ENCODE results near the gene NXNL1.

NXNL1 gene

DNA sequence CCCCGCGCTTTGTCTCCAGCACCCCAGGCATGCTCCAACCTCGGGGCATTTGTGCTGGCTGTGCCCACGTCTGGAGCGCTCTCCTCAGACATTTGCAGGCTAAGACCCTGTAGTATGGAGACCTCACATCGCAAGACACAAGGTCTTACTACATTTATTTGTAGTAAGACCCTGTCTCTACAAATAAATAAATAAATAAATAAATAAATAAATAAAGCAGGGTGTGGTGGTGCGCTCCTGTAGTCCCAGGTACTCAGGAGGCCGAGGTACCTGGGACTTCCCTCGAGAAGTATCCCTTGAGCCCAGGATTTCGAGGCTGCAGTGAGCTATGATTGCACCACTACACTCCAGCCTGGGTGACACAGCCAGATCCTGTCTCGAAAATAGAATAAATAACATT, 4.6 kb downstream of the NXNL1 start:
- Histone ChIP-seq H3K4me1 (ENCODE audit: control insufficient read depth in 1 of 2, insufficient read depth in 2 of 2, low read length in 2 of 2) (no peaks in the 10 kb centered on the region), H3K27ac (ENCODE audit: low read depth, low read length) (no peak overlapping the region), H4K8ac (ENCODE audit: low read depth, low read length) (no peak overlapping the region), H2AFZ (ENCODE audit: insufficient read depth, low read length, poor library complexity) (no peak overlapping the region), H2BK5ac (ENCODE audit: low read depth, low read length, poor library complexity) (no peak overlapping the region), H3K36me3 (ENCODE audit: control insufficient read depth in 1 of 2, insufficient read depth in 2 of 2, low read length in 2 of 2) (no peaks in the 10 kb centered on the region), H3K79me2 (ENCODE audit: control insufficient read depth, insufficient read depth, low read length, poor library complexity) (no peaks in the 10 kb centered on the region), H4K91ac (ENCODE audit: low read depth, low read length) (no peak overlapping the region), H3K4me2 (ENCODE audit: low read length) (no peak overlapping the region), H3K4ac (ENCODE audit: low read depth, low read length) (no peak overlapping the region), H3K14ac (ENCODE audit: low read length) (no peak overlapping the region), H3K9ac (ENCODE audit: low read length) (no peak overlapping the region), H3K23ac (ENCODE audit: low read length) (no peak overlapping the region), H2BK12ac (ENCODE audit: low read length) (no peak overlapping the region), H3K27me3 (ENCODE audit: insufficient read depth, low read length) (peaks cover 20% of the 10 kb centered on the region), H3K4me3 (ENCODE audit: low read depth, low read length) (no peak overlapping the region), H2BK120ac (ENCODE audit: insufficient read depth, low read length, poor library complexity) (no peak overlapping the region), H3K18ac (ENCODE audit: low read length) (no peak overlapping the region), H4K12ac (ENCODE audit: low read depth, low read length) (no peak overlapping the region), H3K79me1 (ENCODE audit: low read length) (no peaks in the 10 kb centered on the region), H2AK5ac (ENCODE audit: low read length) (no peak overlapping the region), H3K9me3 (ENCODE audit: insufficient read depth, low read depth, low read length) (peaks cover 15% of the 10 kb centered on the region)
- no CpG with 5 or more reads among the region's 11 CpGs for WGBS (ENCODE audit: extremely low coverage, insufficient coverage, insufficient read length)
- peak in 1 of 2 donors; percentile 42 for DNase-seq

DNA sequence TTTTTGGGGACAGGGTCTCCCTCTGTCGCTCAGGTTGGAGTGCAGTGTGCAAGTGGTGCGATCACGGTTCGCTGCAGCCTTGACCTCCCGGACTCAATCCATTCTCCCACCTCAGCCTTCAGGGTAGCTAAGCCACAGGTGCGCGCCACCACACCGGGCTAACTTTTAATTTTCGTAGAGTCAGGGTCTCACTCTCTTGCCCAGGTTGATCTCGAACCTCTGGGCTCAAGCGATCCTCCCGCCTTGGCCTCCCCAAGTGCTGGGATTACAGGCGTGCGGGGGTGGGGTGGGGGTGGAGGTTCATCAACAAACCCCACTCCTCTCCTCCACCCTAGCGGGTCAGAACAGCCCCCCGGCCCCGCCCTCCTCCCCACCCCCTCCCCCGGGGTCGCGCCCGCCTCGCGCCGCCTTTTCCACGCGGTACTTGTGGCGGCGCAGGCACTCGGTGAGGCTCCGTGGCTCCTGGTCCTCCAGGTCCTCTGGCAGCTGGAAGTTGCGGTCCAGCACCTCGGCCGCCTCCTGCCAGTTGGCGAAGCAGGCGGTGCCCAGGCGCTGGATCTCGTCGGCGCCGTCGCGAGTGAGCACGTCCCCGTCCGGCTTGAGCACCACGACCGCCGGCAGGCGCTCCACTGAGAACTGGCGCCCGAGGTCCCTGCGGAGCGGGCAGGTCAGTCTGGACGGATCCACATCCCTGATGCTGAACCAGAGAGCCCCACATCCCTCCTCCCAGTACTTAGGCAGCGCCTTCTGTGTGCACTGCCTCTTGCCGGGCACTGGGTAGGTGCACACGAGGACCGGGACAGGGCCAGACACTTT, 5.2 kb downstream of the NXNL1 start:
- Histone ChIP-seq H2BK5ac (ENCODE audit: low read depth, low read length, poor library complexity) (no peak overlapping the region), H2BK12ac (ENCODE audit: low read length) (no peak overlapping the region), H3K4me1 (ENCODE audit: control insufficient read depth in 1 of 2, insufficient read depth in 2 of 2, low read length in 2 of 2) (no peaks in the 10 kb centered on the region), H3K4ac (ENCODE audit: low read depth, low read length) (no peak overlapping the region), H3K14ac (ENCODE audit: low read length) (no peak overlapping the region), H3K4me2 (ENCODE audit: low read length) (no peak overlapping the region), H3K4me3 (ENCODE audit: low read depth, low read length) (no peak overlapping the region), H3K18ac (ENCODE audit: low read length) (no peak overlapping the region), H3K79me2 (ENCODE audit: control insufficient read depth, insufficient read depth, low read length, poor library complexity) (no peaks in the 10 kb centered on the region), H3K23ac (ENCODE audit: low read length) (no peak overlapping the region), H4K91ac (ENCODE audit: low read depth, low read length) (no peak overlapping the region), H3K36me3 (ENCODE audit: control insufficient read depth in 1 of 2, insufficient read depth in 2 of 2, low read length in 2 of 2) (no peaks in the 10 kb centered on the region), H2AFZ (ENCODE audit: insufficient read depth, low read length, poor library complexity) (no peak overlapping the region), H3K27ac (ENCODE audit: low read depth, low read length) (no peak overlapping the region), H2BK120ac (ENCODE audit: insufficient read depth, low read length, poor library complexity) (no peak overlapping the region), H3K9me3 (ENCODE audit: insufficient read depth, low read depth, low read length) (peaks cover 15% of the 10 kb centered on the region), H3K27me3 (ENCODE audit: insufficient read depth, low read length) (peaks cover 20% of the 10 kb centered on the region), H3K9ac (ENCODE audit: low read length) (no peak overlapping the region), H2AK5ac (ENCODE audit: low read length) (no peak overlapping the region), H4K8ac (ENCODE audit: low read depth, low read length) (no peak overlapping the region), H4K12ac (ENCODE audit: low read depth, low read length) (no peak overlapping the region), H3K79me1 (ENCODE audit: low read length) (no peaks in the 10 kb centered on the region)
- no peak for DNase-seq
- WGBS (ENCODE audit: extremely low coverage, insufficient coverage, insufficient read length): no CpG with 5 or more reads among the region's 58 CpGs

DNA sequence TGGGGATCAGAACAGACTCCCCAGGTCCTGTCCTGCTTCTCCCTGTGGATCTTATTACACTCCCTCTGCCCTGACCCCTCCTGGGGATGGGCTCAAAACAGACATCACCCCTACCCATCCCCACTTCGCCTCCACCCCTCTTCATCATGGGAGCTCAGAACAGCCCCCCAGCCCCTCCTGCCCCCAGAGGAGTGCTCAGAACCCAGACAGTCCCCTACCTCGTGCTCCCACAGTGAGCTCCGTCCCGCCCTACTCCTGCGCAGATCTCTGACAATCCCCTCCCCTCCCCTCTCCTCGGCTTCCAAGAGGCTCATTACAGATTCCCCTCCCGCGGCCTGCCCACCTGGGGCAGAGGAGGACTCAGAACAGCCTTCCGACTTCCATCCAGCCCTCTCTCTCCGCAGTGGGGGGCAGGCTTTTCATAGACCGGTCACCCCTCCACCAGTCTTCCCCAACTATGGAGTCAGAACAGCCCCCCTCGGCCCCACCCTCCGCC, 6.1 kb downstream of the NXNL1 start:
- Histone ChIP-seq H3K27ac (ENCODE audit: low read depth, low read length) (no peak overlapping the region), H3K4me3 (ENCODE audit: low read depth, low read length) (no peak overlapping the region), H2AK5ac (ENCODE audit: low read length) (no peak overlapping the region), H4K12ac (ENCODE audit: low read depth, low read length) (no peak overlapping the region), H2BK120ac (ENCODE audit: insufficient read depth, low read length, poor library complexity) (no peak overlapping the region), H3K23ac (ENCODE audit: low read length) (peak overlapping the region; percentile 71), H3K79me2 (ENCODE audit: control insufficient read depth, insufficient read depth, low read length, poor library complexity) (no peaks in the 10 kb centered on the region), H2AFZ (ENCODE audit: insufficient read depth, low read length, poor library complexity) (no peak overlapping the region), H3K4me1 (ENCODE audit: control insufficient read depth in 1 of 2, insufficient read depth in 2 of 2, low read length in 2 of 2) (no peaks in the 10 kb centered on the region), H3K9me3 (ENCODE audit: insufficient read depth, low read depth, low read length) (peaks cover 15% of the 10 kb centered on the region), H3K4ac (ENCODE audit: low read depth, low read length) (no peak overlapping the region), H3K14ac (ENCODE audit: low read length) (no peak overlapping the region), H3K4me2 (ENCODE audit: low read length) (no peak overlapping the region), H3K36me3 (ENCODE audit: control insufficient read depth in 1 of 2, insufficient read depth in 2 of 2, low read length in 2 of 2) (no peaks in the 10 kb centered on the region), H2BK5ac (ENCODE audit: low read depth, low read length, poor library complexity) (no peak overlapping the region), H3K18ac (ENCODE audit: low read length) (no peak overlapping the region), H3K79me1 (ENCODE audit: low read length) (no peaks in the 10 kb centered on the region), H2BK12ac (ENCODE audit: low read length) (no peak overlapping the region), H3K9ac (ENCODE audit: low read length) (no peak overlapping the region), H4K8ac (ENCODE audit: low read depth, low read length) (no peak overlapping the region), H3K27me3 (ENCODE audit: insufficient read depth, low read length) (peaks cover 20% of the 10 kb centered on the region), H4K91ac (ENCODE audit: low read depth, low read length) (no peak overlapping the region)
- no peak for DNase-seq
- WGBS (ENCODE audit: extremely low coverage, insufficient coverage, insufficient read length): no CpG with 5 or more reads among the region's 13 CpGs

DNA sequence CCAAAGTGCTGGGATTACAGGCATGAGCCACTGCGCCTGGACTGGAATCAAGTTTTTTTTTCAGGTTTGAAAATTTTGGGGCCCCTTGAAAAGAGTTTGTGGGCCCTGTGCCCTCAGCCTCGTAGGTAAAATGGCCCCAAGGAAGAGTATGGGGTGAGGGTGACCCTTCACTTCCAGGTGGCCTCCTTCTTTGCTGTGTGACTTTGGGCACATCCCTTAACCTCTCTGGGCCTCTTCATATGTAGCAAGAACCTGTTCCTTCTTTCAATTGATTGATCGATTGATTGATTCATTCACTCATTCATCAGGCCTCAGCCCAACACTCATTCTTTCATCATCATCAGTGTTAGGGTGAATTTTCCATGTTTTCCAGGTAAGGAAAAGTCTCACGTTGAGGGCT, 8.9 kb downstream of the NXNL1 start:
- H3K14ac ChIP-seq (ENCODE audit: low read length): no peak overlapping the region
- no CpG with 5 or more reads among the region's 4 CpGs for WGBS (ENCODE audit: extremely low coverage, insufficient coverage, insufficient read length)
- H3K79me1 ChIP-seq (ENCODE audit: low read length): no peaks in the 10 kb centered on the region
- H2AFZ ChIP-seq (ENCODE audit: insufficient read depth, low read length, poor library complexity): no peak overlapping the region
- H3K27ac ChIP-seq (ENCODE audit: low read depth, low read length): no peak overlapping the region
- no peak for DNase-seq
- H3K23ac ChIP-seq (ENCODE audit: low read length): no peak overlapping the region
- no peaks in the 10 kb centered on the region for H3K79me2 ChIP-seq (ENCODE audit: control insufficient read depth, insufficient read depth, low read length, poor library complexity)
- no peak overlapping the region for H4K12ac ChIP-seq (ENCODE audit: low read depth, low read length)
- H2BK120ac ChIP-seq (ENCODE audit: insufficient read depth, low read length, poor library complexity): no peak overlapping the region
- no peak overlapping the region for H3K4me2 ChIP-seq (ENCODE audit: low read length)
- H3K4me3 ChIP-seq (ENCODE audit: low read depth, low read length): no peak overlapping the region
- no peak overlapping the region for H3K9ac ChIP-seq (ENCODE audit: low read length)
- H2AK5ac ChIP-seq (ENCODE audit: low read length): no peak overlapping the region
- peaks cover 15% of the 10 kb centered on the region for H3K9me3 ChIP-seq (ENCODE audit: insufficient read depth, low read depth, low read length)
- no peak overlapping the region for H2BK5ac ChIP-seq (ENCODE audit: low read depth, low read length, poor library complexity)
- H2BK12ac ChIP-seq (ENCODE audit: low read length): no peak overlapping the region
- H4K91ac ChIP-seq (ENCODE audit: low read depth, low read length): no peak overlapping the region
- H3K27me3 ChIP-seq (ENCODE audit: insufficient read depth, low read length): peaks cover 37% of the 10 kb centered on the region
- peaks cover 0 to 2% of the 10 kb centered on the region in 2 experiments for H3K4me1 ChIP-seq (ENCODE audit: control insufficient read depth in 1 of 2, insufficient read depth in 2 of 2, low read length in 2 of 2)
- no peak overlapping the region for H3K4ac ChIP-seq (ENCODE audit: low read depth, low read length)
- no peak overlapping the region for H4K8ac ChIP-seq (ENCODE audit: low read depth, low read length)
- H3K18ac ChIP-seq (ENCODE audit: low read length): no peak overlapping the region
- no peaks in the 10 kb centered on the region for H3K36me3 ChIP-seq (ENCODE audit: control insufficient read depth in 1 of 2, insufficient read depth in 2 of 2, low read length in 2 of 2)

Measured in trophoblast cell (in vitro differentiated cells and primary cell).